HG03108 (cell line): ENCODE data around the gene UBE2H.
"Not testable (repeated sequence)": the region's sequence is repeated elsewhere in the genome, so short reads cannot be mapped to it uniquely, and the experiment has no call there.

Experiments
- ATAC-seq: cut with Tn5 transposase; IDR thresholded peaks from one replicate; pipeline ENCODE4 v1.9.1; 2021; ENCODE audit warnings: moderate library complexity; ENCODE audit not compliant: unreplicated experiment

UBE2H gene

DNA sequence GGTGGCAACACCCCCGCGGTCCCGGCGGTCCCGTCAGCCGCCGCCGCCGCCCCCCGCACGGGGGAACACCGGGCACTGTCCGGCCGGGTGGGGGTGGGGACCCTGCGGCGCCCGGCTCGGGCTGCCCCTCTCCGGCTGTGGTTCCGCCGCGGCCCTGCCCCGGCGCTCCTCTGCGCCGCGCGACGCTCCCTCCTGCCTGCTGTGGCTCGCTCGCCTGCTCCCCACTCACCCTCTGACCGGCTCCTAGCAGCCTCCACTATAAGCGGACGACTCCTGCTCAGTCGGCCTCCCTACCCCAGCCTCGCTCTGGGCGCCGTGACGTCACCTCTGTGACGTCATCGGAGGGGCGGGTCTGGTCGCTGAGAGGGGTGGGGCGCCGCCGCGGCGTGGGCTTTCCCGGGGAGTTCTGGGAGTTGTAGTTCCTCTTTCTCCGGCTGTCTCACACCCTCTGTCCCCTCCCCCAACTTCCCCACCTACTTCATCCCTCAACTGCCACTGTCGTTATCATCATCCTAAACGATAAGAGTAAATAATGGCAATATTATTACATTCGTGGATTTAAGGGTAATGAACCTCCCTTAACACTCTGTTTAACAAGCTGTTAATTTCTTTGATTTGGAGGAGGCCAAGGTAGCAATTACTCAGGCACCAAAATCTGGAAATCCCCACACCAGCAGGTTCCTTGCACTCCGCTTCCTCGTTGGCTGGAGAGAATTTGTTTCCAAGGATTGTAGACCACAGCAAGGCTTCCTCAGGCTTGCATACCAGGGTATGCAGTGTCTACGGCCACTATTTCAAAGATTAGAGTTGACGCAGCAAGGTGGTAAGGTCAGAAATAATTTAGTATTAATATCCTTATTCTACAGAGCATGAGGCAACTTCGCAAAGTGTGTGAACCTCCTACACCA lies at the start of gene UBE2H:
UBE2H (minus strand) TSS at position 308 of the 908 bp plus-strand sequence. CDS start 405 bp downstream, outside the sequence.
- ATAC-seq: peak; percentile 52

DNA sequence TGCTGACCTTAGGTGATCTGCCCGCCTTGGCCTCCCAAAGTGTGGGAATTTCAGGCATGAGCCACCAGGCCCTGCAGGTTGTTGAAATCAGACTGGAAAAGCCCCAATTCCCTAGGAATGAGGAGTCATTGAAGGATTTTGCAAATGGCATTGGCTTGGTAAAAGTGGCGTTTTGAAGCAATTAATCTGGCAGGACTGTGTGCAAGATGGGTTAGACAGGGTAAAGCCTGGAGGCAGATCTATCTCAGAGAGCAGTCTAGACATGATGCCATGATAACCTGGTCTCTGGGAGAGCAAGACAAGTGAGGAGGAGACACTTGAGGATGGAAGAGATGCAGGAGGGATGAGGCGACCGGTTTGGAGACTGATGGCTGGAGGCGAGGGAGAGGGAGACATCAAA lies 45.7 kb upstream of the UBE2H start:
- ATAC-seq: no peak

DNA sequence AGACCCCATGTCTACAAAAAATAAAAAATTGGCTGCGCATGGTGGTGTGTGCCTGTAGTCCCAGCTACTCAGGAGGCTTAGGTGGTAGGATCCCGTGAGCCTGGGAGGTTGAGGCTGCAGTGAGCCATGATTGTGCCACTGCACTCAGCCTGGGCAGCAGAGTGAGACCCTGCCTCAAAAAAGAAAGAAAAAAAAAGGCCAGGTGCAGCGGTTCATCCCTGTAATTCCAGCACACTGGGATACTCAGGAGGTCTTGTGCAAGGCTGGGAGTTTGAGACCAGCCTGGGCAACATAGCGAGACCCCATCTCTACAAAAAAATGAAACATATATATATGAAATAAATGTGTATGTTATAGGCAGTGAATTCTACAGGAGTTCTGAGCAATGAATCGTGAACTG lies 44.5 kb upstream of the UBE2H start:
- no peak for ATAC-seq

DNA sequence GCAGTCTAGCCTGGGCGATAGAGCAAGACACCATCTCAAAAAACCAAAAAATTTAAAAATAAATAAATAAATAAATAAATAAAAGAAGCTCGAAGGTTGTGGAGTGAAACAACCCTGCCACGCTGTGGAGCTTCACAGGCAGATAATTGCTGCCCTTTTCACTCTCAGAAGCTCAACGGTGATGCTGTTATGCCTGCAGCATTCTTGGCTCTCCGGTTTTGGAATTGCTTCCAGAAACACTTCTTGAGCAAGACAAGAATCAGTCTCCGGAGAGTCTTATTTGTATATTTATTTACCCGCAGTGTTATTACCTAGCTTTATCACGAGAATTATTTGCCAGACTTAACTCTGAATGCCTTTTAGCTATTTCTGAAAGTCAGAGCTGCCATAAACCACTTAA lies 40.5 kb upstream of the UBE2H start:
- no peak for ATAC-seq

DNA sequence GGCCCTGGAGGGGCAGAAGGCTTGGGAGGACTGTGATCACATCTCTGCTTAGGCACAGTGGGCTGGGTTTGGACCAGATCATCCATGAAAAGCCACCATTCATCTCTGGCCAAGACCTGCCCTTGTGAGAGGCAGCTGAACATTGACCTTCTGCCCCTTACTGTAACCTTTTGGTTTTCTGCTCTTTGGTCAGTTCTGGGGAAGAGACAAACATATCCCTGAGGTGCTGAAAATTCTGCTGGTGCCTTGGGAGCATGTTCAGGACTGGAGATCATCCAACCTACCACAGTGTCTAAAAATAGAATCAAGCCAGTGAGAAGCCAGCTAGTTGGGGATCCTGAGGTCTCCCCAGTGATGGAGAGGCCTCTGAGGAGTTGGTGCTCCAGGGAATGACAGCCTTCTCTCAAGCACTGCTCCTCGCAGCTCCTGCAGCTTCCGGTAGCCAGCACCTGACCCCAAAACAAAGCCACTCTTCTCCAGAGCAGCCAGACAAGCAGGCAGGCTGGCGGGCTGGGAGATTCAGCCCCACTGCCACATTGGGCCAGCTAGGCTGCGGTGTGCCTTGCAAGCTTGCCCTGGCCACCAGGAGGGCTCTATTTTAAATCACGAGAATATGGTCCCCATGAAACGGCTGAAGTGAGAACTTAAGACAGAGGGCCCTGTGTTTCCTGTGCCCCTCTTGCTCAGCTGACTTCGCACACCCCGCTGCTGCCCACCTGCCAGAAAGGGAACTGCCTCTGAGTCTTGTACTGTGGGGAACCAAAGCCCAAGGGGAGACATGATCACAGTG lies 37.8 kb upstream of the UBE2H start:
- ATAC-seq: no peak

DNA sequence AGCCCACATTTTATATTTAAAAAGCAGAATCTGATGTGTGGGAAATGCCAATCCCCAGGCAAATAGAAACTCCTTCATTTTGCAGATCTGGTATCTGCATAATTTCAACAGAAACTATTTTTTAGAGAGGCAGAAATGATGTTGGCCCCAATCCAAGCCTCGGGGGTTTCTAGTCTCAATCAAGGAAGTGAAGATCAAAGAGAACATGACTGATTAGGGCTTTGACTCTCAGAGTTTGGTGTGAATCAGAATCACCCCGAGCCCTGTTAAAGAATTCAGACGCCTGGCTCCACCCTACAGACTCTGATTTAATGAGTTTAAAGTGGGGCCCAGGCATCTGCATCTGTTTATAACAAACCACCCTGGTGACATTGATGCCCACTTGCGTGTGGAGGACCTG lies 36.7 kb upstream of the UBE2H start:
- ATAC-seq: no peak

DNA sequence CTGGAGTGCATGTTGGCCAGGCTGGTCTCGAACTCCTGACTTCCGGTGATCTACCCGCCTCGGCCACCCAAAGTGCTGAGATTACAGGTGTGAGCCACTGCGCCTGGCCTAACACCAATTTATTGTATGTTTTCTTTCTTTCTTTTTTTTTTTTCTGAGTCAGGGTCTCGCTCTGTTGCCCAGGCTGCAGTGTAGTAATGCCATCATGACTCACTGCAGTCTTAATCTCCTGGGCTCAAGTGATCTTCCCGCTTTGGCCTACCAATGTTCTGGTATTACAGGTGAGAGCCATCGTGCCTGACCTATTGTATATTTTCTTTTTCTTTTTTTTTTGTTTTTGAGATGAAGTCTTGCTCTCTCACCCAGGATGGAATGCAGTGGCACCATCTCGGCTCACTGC lies 33.8 kb upstream of the UBE2H start:
- ATAC-seq: no peak

DNA sequence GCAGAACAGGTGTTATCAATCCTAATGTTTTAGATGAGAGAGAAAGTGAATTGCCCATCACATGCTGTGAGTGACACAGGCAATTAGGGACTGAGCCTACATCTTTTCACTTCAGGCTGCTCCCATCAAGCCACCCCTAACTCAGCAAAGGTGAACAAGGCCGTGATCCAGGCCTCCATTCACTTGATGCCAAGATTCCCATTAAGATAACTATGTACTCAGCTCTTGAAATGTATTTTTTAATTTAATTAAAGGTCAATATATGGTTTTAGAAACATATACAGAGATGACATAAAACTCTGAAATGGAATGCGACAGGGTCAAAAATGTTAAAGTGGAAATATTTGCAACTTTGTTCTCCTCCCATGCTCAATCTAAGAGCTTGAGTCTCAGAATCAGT lies 27.9 kb upstream of the UBE2H start:
- ATAC-seq: no peak

DNA sequence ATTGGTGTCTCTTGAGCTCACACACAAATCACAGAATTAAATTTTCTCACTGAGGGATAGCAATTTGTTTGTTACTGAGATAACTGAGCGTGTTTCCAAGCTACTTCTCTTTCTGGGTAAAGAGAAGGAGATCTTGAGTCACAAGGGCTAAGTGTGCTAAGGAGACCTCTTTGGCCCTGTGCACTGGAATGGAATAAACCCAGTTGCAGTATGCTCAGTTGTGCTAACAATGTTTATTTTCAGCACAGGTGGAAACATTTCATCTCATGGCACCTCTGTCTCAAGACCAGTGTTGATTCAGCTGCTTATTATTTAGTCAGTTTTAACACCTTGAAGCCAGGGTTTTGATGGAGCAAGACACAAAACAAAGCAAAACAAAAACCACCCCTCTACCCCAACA lies 22.5 kb upstream of the UBE2H start:
- no peak for ATAC-seq

DNA sequence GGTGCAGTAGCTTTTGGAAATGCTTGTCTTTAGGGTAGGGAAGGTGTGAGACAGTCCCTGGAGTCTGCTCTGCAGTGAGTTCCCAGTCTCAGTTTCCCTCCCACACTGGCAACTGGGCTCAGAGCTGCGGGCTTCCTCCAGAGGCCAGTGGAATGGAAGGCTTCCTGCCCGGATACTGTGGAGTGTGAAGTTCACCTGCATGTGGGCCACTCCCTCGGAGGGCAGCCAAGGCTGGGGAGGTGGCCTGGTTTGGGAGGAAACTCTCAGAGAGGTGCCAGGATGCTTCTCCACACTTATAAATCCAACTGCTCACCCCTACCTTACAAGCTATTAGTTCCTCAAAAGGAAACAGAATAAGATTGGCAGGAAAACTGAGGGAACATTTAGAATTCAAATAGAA lies 18.1 kb upstream of the UBE2H start:
- ATAC-seq: no peak

DNA sequence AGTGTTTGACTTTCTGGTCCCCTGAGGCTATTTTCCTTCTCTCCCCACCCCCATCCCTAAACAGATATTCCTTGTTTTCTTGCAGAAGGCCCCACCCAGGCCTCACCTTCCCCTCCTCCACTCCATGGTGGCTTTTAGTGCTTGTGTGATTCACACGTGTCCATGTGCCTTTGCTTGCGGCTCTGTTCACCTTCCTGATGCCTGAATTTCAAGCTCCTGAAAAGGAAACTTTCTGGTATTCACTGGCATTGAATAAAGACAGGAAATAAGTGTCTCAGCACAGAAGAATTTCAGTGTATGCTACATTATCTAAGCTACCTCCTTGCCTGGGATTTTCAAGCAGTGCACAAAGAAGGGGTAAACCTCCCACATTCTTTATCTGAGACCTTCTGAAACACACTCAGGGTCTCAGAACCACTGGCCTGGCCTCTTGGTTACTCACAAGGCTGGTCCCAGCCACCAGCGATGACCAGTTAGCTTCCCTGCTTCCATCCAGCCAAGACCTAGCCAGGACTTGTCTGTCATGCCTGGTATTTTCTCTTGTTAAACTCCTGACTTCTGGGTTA lies 17.2 kb upstream of the UBE2H start:
- no peak for ATAC-seq

DNA sequence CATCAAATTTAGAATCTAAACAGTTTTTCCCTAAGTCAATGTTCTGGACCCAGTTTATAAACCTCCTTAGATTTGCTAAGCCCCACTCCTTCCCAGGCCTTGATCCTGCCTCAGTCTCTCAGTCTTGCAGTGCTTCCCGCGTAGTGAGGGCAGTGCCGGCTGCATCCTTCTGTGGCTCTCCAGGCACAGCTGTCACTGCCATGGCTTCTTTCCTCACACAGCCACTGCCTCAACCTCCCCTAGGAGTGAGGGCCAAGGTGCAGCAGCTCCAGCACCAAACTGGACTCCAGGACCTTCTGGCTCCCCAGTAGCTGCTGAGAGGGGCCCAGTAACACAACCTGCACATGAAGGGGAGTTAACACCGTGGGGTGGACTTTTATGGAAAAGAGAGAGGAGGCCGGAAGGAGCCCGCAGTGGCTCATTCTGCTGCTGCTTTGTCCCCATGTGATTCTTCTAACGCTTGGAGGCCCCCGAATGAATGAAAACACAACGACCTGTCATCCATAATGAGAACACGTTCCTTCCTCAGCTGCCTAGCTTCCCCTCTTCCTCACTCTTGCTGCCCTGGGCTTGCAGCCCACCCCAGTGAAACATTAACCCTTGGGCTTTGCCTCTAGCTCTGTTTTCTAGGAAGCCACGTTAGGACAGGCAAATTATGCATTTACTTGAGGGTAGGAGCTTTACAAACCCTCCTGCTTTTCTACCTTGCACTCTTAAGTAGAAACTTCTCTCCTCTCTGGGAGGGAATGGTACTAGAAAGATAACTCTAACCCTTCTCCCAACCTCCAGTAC lies 16.0 kb upstream of the UBE2H start:
- ATAC-seq: no peak

DNA sequence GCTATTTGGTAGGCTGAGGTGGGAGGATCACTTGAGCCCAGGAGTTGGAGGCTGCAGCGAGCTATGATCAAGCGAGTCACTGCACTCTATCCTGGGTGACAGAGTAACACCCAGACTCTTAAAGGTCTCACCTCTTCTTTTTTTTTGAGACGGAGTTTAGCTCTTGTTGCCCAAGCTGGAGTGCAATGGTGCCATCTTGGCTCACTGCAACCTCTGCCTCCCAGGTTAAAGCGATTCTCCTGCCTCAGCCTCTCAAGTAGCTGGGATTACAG lies 7.4 kb upstream of the UBE2H start:
- not testable (repeated sequence) for ATAC-seq

DNA sequence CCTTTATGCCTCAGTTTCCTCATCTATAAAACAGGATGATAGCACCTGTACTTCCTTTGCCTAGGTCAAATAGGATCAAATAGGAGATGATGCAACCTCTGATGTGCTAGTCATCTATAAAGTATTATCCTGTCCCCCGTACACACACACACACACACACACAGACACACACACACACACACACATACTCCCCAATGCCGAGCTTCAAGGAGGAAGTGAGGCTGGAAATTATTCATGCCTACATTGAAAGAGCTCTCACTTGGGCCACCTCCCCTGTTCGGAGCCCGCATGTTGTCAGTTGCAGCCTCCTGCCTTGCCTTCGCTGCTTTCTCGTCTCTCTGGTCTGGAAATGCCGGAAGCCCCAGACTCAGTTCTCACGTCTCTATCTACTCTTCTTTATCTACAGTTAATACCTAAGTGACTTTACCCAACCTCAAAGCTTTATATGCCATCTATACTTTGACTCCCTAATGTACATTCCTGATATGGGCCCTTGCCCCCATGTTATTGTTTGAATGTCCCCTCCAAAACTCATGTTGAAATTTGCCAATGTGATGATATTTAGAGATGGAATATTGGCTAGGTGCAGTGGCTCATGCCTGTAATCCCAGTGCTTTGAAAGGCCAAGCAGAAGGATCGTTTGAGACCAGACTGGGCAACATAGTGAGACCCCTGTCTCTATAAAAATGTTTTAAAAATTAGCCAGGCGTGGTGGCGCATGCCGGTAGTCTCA lies 6.9 kb upstream of the UBE2H start:
- ATAC-seq: no peak

DNA sequence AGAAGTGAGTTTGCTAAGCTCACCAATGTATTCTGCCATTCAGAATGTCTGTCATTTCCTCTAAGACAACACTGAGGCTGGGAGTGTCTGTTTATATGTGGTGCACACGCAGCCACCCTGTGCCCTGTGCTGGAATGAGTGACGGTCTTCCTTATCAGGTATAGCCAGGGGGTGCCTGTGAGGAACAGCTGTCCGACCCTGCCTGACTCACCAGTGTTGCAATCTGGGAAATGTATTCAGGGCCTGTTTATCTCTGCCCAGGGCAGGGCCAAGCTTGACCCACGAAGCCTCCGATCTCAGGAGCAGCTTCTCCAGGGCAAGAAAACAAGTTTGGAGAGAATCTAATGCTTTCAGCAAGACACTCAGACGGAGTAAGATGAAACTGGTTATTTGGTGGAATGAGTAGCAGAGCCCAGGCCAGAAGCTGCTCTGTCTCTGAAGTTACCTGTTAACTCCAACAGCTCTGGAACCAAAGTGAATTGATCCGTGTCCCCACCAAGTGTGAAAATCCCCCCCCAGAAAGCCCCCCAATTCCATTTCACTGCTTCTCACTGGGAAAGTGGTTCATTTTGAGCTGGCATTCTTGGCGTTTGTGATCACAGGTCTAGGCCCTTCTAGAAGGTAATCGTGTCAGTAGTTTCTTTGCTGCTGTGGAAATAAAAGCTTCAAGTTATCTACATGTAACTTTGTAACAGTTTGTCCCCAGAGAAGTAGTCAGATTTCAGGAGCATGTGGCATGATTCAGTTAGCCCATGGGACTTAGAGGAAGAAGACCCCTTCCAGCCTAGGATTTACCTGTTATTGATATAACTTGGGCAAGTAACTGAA lies 6.1 kb upstream of the UBE2H start:
- no peak for ATAC-seq

DNA sequence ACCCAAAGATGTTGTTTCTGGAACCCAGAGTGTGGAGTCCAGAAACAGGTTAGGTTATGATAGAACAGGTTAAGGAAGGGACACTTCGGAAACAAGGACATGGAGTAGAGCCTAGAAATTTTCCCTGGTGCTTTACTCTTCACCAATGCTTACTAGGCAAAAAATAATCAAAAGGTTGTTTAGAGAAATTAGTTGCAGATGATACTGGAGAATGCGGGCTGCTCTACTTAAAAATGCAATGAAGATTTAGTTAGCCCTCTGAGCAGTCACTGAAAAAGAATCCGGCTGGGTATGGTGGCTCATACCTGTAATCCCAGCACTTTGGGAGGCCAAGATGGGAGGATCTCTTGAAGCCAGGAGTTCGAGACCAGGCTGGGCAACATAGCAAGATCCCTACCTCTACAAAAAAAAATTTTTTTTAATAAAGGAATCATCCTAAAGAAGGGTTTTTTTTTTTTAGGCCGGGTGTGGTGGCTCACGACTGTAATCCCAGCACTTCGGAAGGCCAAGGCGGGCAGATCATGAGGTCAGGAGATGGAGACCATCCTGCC lies 3.3 kb upstream of the UBE2H start:
- no peak for ATAC-seq

DNA sequence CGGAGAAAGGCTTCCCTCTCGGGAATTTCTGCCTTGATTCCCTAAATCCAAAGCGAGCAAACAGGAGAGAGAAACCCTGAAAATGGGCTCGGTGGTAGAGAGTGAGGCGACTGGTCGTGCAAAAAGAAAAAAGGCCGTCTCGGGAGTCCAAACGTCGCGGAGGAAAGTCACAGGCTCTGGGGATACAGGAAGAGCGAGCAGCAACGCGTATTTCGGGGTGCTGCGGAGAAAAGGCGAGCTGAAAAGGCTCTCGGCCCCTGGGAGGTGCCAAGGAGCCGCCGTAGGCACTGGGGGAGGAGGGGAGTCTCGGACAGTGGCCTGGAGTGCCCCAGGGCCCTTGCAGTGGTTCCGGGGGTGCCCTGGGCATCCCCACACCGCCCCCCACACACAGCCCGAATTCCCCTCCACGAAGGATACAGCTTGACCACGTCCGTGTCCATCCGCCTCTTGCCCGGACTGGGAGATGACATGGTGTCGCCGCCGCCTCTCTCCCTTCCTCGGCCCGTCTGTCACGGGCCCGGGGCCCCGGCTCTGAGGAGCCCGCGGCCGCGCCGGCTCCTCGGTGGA lies 591 bp downstream of the UBE2H start:
- peak; percentile 23 for ATAC-seq

DNA sequence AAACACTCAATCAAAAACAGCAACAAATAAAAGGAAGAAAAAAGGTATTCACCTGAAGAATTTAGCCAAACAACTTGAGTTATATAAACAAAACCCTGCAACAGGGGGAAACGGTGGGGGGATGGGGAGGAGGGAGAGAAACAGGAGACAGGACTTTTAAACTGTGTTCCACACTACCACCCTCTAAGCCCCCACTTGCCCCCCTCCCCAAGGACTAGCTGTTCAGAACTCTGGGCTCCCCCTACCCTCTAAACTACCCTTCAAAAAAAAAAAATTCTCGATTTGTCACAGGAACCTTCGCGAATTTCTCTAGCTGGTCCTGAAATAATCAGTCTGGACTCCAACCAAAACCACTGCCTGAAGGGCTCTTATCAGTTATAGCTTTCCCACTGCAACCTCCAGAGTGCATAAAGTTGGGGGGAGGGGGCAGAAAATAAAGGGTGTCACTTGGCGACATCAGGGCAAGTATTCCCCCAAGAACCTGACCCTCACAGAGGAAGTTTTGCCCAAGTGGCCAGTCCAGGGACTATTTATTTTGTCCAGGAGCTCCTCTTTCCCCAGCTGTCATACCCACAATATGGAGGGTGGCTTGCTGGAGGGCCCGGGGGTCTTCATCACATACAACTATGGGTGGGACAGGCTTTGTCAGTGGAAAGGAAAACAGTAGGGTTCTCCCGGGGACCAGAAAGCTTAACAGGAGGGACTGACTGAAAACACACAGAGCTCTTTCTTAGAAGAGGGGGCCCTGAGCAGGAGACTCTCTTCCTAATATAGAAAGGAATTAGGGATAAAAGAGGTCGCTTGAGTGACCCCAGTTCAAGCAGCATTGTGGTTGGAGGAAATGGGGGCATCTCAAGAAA lies 1.3 kb downstream of the UBE2H start:
- ATAC-seq: no peak
